ENCODE measurements around the gene EPHA2. TPM values are rescaled to one million over a fixed set of nuclear protein-coding genes. Genes with fewer than 3 reads are reported as not detected.

The EPHA2 gene
- total RNA-seq, 1 donor from 2014 or later: 146 TPM

- DNase-seq (ENCODE audit: low read depth): no peak
Measured at GRCh38 chr1:16134906-16135305, 21.0 kb downstream of the EPHA2 start.

DNA sequence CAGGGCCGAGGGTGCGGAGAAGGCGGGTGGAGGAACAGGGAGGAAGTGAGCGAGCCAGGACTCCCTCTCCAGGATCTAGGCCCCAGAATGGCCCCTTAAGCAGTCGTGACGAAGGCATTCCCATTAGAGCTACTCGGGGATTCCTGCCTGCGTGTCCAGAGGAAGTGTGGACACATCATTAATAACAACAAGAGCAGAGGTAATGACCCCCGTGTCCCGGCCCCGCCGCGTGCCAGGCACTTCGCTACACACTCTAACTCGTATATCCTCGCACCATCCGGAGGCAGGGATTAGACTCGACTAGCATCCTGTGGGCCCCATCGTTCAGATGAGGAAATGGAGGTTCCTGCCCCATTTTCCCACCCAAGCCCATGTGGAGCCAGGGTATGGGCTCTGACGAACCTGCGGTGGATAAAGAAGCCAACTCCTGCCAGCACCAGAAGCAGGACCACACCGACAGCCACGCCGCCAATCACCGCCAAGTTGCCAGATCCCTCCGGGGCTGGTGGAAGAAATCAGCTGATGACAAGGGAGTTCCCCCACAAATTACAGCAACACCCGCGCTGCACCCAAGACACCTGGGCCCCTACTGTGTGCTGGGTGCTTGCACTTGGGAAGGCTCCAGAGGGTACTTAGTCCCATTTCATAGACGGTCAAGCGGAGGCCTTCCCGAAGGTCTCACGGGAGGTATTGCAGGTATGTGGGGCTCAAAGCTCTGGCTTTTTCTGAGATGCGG, 21.6 kb downstream of the EPHA2 start:
- no peak for DNase-seq (ENCODE audit: low read depth)

GRCh38 chr1:16133007-16133961, 22.6 kb downstream of the EPHA2 start:
- no peak for DNase-seq (ENCODE audit: low read depth)

GRCh38 chr1:16132325-16132785, 23.5 kb downstream of the EPHA2 start:
- no peak for DNase-seq (ENCODE audit: low read depth)

GRCh38 chr1:16131636-16132324, 24.1 kb downstream of the EPHA2 start:
- no peak for DNase-seq (ENCODE audit: low read depth)

DNA sequence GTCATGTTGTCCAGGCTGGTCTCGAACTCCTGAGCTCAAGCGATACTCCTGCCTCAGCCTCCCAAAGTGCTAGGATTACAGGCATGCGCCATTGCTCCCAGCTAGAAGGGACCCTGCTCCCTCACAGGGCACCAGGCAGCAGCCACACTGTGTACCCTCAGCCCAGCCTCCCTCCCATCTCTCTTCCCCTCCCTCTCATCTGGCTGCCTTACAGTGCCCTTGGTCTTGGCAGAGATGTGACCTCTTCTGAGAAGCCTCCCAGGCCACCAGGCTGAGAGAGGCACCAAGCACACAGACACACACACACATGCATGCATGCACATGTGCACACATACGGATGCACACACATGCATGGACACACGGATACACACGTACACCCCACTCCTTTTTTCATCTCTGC, 25.0 kb downstream of the EPHA2 start:
- DNase-seq (ENCODE audit: low read depth): no peak

- DNase-seq (ENCODE audit: low read depth): no peak
Measured at GRCh38 chr1:16129921-16130543, 25.8 kb downstream of the EPHA2 start.

DNA sequence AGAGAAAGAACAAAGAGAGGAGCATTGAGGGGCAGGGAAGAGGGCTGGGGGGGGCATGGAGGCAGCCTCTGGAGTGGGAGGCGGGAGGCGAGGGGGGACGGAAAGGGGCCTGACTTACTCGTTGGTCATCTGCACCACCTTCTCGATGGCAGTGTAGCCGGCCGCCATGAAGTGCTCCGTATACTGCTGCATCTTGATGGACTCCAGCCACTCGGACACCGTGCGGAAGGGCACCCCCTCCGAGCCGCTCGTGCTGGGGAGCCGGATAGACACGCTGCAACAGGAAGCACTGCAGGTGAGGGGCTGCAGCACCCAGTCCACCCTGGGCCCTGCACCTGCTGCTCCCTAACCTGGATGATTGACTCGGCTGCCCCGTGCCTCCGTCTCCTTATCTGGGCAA, 26.6 kb downstream of the EPHA2 start:
- no peak for DNase-seq (ENCODE audit: low read depth)

GRCh38 chr1:16128338-16128741, 27.5 kb downstream of the EPHA2 start:
- DNase-seq (ENCODE audit: low read depth): no peak

DNA sequence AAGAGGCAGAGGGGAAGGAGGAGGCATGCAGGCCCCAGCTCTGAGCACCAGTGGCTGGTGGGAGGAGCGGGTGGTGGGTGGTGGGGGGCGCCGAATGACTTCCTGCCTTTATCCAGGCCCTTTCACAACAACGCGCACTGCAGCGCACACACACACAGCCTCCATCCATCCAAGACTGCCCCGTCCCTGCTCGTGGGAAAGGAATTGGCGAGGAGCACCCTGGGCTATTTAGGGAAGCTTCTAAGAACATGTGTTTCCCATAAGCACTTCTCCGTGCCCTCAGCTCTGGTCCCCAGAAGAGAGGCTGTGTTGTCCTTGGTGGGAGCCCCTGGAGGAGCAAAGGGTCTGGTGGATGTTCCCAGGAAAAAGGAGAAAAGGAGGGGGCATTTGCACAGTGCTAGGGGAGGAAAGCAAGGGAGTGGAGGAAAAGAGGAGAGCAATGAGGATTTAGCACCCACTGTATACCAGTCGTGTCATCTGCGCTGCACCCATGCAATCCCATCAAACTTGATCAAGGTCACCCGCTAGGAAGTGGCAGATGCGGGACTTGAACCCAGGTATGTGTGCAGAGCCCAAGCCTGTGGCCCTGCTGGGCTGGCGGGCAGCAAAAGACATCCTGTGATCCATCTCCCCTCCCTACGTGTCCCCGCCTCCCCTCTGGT, 28.1 kb downstream of the EPHA2 start:
- DNase-seq (ENCODE audit: low read depth): no peak

DNA sequence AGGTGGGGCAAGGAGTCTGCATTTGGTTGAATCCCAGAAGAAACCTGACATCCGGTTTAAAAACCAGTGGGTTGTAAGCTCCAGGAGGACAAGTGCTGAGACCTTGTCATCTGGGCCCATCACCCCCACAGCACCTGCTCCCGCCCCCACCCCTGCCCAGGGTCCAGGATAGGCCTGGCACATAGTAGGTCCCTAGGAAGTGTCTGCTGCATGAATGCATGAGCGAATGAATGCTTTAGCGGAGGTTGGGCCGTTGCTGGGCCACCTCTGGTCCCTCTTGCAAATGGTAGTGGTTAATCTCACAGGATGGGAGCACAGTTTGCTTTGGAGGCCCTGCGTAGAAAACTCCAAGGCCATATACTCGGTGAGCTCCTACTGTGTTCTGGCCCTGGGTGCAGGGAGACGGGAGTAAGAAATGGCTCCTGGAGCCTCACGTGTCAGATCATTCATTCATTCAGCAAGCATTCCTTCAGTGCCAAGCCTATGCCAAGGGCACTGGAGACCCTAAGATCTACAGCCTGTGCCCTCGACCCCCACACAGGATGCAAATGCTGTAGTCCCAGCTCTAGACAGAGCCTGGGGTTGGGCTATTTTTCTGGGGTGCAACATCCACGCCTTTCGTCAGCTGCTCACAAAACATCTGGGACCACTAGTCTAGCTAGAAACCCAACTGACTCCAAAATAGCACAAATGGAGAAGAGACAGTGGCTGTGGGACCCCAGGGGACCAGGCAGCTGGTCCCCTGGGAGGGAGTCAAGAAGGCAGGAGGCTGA, 28.9 kb downstream of the EPHA2 start:
- DNase-seq (ENCODE audit: low read depth): no peak

DNA sequence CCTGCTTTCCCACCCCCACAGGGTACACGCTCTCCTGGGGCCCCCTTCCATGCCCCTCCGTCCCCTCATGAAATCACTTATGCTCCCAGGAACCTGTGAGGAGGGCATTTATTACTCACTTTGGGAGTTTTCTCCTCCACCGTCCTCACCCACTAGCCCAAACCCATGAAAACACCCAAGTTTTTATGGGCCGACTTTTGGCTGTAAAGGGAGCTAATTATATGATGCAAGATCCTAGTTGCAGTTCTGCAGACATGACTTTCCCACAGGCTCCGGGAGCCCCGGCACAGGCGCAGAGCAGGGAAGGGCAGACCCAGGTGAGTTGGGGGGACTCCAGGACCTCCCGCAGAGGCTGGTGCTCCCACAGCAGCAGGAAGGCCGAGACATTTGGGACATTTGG, 29.7 kb downstream of the EPHA2 start:
- DNase-seq (ENCODE audit: low read depth): no peak

DNA sequence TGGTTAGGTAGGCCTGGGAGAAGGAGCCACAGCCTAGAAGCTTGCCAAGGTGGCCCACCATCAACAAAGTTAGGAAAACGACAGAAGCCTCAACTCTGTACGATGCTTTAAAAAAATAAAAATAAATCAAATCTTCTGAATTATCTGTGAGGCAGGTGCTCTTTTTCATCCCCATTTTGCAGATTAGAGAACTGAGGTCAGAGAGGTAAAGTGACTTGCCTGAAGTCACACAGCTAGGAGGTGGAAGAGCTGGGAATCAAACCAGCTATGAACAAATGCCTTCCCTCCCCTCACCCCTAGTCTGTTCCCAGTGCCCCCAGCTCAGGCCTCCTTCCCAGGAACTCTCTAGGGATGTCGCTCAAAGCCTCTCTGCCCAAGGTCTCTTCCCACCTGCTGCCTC, 30.4 kb downstream of the EPHA2 start:
- no peak for DNase-seq (ENCODE audit: low read depth)

DNA sequence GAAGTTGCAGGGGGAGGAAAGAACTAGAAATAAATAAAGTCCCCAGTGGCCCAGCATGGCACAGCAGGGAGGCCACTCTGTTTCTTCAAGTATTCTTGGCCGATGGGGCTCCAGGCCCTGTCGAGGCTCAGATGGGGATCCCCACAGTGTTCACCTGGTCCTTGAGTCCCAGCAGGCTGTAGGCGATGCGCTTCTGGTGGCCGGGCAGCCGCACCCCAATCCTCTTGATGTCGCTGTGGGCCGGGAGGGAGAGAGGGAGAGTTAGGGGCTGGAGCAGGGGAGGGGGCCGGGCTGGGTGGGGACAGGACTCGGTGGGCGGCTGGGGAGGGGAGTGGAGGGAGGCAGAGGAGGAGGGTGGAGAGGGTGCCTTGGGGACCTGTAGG, 30.8 kb downstream of the EPHA2 start:
- no peak for DNase-seq (ENCODE audit: low read depth)

- DNase-seq (ENCODE audit: low read depth): no peak
Measured at GRCh38 chr1:16124377-16125087, 31.3 kb downstream of the EPHA2 start.

DNA sequence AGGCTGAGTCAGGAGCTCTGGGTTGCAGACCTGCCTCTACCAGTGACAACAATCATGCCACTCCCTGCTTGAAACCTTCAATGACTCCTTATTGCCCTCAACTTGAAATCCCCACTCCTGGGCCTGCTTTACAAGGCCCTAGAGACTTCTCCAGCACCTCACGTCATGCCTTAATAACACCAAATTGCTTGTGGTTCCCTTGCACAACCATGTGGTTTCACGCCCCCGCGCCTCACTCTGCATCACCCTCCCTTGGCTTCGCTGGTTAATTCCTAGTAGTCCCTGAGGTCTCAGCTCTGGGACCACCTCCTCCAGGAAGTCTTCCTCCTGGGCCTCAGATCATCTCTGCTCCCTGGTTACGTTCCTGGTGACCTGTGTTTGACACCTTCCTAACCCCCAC, 33.0 kb downstream of the EPHA2 start:
- DNase-seq (ENCODE audit: low read depth): peak; percentile 97

- peak; percentile 90 for DNase-seq (ENCODE audit: low read depth)
Measured at GRCh38 chr1:16122350-16122881, 33.5 kb downstream of the EPHA2 start.

- peak; percentile 56 for DNase-seq (ENCODE audit: low read depth)
Measured at GRCh38 chr1:16120940-16121410, 34.9 kb downstream of the EPHA2 start.

- no peak for DNase-seq (ENCODE audit: low read depth)
Measured at GRCh38 chr1:16120407-16120806, 35.5 kb downstream of the EPHA2 start.
